HuH-7.5 (cell line): ENCODE data around the gene DCST2.
A peak's percentile ranks its signal among the peaks of the same experiment; 100 is the strongest.

ENCODE experiments used
- DNase-seq: peaks from one replicate; pipeline ENCODE4 v3.0.0; 2011; ENCODE audit warnings: low spot score

Gene DCST2

DNA sequence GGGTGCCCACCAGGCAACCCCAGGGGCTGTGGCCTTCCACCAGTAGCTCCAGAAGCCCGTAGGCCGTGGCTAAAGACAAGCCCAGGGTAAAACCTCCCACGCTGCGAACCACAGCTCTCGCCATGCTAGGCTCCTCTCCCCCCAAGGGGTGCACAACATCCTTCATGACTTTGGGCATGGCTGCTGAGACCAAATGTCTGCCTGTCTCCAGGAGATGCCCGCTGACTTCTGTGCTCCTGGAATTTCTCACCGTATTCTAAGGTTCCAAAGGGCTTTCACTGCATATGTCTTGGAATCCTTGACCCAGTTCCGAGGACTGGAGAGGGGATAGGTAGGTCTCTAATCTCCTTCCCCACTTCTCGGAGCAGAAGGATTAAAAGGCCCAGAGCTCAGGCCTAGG, at the start of gene DCST2, which contains the start of gene DCST1:
DCST2 (minus strand) TSS at position 258 of the 400 bp plus-strand sequence; CDS start at position 178, 80 bp downstream.
DCST1 (plus strand) TSS at position 301 of the 400 bp plus-strand sequence. CDS start 213 bp downstream, outside the sequence.
- no peak for DNase-seq

DNA sequence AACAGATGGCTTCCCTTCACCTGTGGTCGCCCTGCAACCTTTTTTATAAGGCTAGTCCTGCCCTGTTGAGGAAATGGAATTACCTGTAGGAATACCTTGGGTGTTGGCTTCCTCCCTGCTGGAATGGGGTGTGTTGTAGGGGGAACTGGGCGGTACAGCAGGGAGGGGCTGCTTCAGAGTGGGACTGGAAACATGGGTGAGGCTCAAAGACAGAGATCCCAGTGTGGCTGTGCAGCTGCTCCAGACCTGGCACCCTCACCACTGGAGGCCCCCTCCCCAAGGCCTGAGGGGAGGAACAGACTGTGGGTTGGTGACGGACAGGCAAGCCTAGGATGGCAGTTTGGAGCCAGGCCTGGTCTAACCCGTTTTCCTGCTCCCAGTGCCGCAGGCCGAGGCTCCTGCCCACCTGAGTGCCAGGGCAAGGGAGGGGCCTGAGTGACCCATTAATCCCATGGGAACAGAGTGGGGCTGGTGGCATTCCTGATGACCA, 49.5 kb upstream of the DCST2 start:
- DNase-seq: no peak

DNA sequence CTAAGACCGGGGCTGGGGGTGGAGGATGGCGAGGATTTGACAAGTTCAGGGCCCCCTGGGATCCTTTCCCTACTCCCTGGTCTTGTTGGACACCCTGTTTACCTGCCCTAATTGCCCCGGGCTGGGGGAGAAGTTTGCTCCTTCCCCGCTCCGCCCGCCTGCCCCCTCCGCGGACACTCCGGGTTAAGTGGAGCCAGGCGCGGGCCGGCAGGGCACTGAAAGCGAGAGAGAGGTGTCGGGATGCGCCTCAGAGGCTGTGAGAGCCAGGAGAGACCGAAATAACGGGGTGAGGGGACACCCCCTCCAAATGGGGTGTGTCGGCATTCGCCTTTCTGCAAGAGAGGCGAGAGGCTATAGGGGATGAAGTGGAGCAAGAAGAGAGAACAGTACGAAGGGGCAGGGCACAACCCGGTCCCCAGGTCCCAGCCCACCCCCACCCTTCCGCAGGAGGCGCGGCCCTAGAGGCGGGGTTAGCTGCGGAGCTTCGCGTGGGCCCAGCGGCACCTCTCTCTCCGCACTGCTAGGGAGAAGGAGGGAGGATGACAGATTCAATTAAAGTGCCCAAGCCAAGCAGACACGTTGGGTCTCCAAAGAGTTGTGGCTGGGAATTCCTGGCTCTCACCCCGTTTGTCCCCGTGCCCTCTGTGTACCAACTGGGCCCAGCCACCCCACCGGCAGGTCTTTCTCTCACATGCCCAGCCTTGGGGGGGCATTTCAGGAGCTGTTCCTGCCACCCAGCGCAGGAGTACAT, 48.9 kb upstream of the DCST2 start:
- DNase-seq: no peak

DNA sequence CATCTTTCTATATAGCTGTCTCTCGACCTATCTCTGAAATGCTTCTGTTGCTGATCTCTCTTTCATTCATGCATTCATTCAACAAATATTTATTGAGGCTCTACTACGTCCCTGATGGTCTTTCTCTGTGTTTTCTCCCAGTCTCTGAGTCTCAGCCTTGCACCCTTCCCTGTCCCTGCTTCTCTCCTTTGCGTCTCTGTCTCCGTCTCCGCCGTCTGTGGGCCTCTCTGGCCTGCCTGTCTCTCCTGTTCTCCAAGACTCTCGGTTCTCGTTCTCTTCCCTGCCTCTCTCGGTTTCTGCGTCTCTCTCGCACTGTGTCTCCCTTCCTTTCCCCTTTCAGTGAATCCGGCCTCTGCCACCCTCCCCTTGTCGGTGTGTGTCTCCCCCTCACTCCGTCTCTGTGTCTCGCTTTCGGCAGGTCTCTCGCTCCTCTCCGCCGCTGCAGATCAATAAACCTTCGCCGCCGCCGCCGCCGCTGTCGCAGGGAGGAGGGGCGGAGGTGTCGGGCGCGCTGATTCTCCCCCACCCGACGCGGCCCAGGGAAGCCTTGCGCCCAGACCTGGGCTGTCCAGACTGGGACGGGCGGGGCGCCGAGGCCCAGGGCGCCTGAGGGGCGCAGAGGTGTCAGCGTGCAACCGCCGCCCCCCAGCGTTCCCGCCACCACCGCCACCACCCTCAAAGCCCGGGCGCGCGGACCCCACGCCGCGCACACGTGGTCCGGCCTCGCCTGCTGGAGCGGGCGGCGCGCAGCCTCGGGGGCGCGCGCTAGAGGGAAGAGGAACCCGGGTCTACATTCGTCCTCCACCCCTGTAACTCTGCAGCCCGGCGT, 48.1 kb upstream of the DCST2 start:
- peak; percentile 52 for DNase-seq

DNA sequence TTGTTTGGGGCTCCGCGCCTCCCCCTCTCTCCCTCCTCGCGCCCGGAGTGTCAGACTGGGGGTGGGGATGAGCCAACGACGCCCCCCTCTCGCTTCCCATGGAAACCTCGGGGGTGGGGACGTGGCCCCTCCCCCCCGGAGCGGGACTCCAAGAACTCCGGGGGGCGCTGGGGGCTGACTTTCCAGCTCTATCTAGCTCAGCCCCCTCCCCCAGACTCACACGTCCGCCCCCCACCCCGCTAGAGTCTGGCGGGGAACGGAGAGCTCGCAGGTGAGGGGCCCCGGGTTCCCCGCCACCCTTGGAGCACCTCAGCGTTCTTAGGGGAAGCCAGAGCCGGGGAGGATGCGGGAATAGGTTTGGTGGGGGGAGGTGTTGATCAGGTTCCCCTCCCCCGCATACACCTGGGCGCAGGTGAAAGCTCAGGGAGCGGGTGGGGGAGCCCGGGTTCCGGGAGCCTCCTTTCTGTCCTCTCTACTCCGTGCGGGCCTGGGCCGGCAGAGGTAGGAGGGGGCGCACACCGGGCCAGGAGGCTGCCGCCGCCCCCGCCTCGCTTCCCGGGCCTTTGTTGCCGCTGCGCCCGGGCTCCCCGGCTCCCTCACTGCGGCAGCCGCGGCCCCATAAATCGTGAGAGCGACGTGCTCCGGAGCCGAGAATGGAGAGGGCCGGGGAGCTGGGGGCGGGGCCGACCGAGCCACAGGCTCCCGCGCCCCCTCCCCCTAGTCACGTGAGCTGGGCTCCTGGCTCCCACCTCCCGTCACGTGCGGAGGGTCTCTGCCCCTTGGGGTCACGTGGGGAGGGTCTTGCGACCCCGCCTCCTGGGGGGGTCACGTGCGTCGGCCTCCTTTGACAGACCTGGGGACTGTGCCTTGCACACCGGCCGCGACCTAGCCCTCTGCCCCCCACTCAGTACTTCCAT, 47.0 kb upstream of the DCST2 start:
- DNase-seq: peak; percentile 70

DNA sequence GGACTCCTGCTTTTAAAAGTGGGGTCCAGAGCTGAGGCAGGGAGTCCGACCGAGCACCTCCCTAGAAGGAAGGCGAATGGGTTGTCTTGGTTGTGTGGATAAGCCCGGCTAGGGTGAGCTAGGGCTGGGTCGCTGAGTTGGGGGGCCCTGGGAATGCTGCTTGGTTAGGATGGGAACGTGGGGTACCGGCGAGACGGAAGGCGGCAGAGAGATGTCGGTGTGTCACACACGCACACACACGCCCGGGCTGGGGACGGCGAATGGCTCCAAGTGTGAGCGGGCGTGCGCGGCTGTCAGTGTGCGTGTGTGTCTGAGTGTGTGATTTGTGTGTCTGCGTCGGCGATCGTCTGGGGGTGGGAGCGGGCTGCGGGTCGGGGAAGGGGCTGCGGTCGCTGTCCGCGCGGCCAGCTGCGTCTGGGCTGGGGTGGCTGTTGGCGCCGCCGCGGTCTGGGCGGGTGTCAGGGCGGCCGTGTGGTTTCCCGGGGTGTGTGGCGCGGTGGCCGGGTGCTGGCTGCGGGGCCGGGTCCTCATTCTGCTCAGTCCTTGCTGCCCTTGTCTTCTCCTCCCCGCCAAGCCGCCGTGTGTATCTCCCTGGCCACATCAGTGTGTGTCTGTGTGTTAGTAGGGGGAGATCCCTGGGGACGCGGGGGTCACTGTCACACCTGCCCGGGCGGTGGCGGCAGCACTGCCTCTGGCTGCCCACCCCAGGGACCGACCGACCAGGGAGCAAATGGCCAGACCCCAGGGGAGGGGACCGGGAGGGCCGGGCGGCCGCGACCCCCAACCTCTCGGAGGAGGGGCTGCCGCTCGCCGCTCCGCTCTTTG, 46.1 kb upstream of the DCST2 start:
- DNase-seq: peak; percentile 67

DNA sequence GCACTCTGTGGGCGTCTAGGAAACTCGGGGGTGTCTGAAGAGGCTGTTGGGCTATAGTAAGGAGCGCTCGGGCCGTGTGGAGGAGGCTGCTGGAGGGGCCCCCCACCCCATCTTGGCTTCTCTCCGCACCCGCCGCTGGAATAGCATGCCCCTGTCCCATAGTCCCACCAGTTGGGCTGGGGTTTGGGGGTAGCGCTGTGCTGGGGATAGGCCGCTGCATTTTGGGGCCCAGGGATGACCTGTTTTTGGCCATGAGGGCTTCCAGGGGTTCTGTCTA, 45.6 kb upstream of the DCST2 start:
- no peak for DNase-seq

DNA sequence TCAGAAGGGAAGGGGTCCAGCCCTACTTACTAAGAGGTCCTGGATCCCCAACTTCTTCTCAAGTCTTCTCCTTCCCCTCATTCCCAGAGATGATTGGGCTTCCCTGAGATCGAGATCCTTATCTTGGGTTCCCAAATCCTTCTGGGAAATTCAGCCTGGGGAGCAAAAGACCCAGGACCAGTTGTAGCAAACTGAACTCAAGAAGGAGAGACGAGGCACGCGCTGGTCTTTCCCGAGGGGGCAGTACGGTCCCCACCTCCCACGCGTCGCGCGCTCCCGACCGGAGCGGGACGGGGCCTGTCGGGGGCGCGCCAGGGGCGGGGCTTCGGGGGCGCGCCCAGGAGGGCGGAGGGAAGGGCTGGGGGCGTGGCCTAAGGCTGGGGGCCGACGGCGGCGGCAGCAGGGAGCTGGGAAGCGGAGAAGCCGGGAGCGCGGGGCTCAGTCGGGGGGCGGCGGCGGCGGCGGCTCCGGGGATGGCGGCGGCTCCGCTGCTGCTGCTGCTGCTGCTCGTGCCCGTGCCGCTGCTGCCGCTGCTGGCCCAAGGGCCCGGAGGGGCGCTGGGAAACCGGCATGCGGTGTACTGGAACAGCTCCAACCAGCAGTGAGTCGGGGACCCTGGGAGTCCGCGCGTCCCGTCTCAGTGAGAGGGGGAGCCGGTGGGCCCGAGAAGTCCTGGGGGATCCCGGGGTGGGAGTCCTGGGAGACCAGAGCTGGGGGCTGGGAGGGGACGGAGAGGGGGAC, 45.1 kb upstream of the DCST2 start, which contains the start of gene EFNA3:
EFNA3 (plus strand) TSS at position 369 of the 741 bp plus-strand sequence; CDS start at position 474, 105 bp downstream.
- peak; percentile 98 for DNase-seq

DNA sequence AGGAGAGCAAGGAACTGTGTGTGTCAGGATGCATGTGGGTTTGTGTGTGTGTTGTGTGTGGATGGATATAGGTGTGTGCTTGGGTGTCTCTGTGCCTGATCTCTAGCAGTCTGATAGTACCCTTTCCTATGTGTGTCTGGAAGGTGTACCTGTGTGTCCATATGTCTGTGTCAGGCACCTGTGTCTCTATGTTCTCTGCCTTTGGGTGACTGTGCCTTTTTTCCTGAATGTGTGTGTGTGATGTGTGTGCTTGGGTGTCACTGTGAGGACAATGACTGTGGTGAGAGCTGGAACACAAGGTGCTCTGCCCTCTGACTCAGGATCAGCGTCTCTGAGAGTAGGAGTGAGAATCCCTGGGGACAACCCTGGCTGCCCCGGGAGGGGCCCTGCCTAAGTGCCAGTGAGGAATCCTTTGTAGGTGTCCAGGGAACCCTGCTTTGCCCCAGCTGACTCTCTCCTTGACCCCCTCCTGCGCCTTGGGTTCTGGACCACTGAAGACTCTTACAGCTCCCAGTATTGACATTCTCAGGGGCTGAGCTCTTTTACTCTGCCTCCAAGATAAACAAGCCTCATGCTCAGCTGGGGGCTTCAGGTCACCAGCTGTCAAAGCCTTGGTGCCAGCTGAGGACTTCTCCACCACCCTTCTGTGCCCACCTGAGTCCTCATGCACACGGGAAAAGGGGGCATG, 44.3 kb upstream of the DCST2 start:
- DNase-seq: no peak

DNA sequence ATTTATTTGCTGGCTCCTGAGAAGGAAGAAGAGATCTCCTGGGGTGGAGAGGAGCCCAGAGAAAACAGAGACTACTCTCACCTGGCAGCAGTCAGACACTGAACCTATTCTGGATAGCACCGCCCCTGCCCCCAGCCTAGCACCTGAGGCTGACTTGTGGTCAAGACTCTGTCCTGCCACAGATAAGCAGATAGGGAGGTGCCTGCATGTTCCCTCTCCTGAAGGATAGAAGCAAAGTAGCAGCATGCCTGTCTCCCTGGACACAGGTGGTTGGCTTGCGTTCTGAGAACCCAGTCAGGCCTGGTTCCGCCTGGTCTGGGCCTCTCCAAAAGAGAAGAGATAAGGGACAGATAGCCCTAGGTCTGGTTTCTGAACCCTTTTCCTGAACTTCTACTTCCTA, 43.8 kb upstream of the DCST2 start:
- no peak for DNase-seq

DNA sequence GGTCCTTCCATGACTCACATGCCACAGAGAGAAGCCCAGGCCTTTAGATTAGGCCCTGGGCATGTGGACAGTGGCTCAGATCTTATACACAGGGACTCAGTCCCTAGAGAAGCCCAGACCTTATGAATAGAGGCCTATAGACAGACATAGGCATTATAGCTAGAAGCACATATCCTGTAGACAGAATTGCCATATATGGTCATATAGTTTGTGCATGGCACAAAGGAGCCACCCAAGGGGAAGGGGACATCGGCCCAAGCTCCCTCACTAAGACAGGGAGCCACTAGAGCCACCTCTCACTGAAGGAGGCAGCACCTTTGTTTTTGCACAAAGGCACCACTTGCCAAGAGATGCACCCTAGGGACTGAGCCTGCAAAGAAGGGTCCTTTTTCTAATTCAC, 42.8 kb upstream of the DCST2 start:
- no peak for DNase-seq

DNA sequence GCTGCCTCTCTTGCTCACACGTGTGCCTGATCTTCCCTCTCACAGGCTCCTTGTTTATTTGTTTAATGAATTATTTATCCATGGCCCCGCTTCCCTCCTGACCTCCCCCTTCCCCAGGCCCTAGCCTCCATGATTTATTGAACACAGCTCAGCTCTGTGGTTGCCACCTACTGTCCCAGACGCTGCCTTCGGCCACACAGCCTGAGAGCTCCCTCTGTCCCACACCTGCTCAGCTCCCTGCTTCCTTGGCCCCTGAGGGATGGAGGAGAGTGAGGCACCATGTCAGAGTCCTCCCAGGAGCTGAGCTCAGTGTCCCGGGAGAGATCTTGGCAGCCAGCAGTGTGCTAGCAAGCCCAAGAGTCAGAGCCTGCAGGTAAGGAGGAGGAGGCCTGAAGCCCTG, 42.0 kb upstream of the DCST2 start:
- no peak for DNase-seq

DNA sequence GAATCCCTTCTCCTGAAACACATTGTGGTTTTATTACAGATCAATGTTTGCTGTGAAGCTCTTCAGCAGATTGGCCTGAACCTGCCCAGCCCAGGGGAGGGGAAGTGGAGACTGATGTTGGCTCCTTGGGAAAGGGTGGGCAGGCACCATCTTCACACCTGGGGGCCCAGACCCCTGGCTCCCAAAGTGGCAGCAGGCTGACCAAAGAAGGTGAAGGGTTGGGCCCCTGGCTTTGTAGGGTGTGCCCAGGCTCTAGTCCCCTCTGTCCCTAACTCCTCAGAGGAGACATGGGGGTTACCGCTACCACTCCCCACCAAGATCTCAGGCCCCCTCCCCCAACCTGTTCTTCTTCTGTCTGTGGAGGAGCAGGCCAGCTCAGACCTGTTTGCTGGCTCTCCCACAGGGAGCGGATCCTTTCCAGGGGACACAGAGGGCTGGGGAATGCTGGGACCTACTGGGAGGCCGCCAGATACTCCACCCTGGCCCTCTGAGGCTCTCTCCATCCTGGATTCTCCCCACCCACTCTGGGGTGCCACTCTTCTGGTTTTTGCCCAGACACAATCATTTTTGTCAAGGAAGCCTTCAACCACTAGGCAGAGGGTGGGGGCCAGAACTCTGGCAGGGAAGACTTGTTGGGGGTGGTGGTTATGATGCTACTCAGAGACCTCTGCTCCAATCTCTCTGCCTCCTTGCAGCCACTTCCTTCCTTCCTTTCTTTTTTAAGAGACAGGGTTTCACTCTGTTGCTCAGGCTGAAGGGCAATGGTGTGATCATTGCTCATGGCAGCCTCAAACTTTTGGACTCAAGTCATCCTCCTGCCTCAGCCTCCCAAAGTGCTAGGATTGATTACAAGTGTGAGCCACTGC, 40.0 kb upstream of the DCST2 start:
- DNase-seq: no peak

DNA sequence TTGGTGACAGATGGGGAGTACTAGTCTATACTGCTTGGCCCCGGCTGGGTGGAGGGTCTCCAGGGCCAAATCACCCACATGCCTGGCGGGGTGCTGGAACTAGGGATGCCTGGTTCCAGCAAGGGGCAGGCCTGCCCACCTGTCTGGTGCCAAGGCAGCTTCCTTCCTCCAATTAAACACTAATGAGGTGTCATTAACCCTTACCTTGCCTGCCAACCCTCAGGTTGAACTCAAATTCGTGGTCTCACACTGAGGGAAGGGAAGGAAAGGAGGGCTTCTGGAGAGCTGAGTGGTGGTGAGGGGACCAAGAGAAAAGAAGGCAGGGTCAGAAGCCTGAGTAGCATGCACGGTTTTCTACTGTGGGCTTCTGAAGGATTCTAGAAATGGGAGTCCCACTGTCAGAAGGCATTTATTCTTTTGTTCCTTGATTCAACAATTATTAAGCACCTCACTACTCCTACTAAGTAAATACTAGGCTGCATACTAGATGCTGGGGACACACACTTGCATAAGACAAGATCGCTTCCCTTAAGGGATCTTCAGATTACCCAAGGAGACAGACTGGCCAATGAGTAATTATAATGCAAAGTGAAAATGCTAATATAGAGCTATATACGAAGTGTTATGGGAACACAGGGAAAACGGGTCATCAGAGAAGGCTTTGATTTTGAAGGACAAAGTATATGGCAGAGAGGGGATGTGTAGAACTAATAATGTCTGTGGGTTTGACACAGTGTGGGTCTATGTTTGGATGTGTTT, 39.1 kb upstream of the DCST2 start:
- no peak for DNase-seq

DNA sequence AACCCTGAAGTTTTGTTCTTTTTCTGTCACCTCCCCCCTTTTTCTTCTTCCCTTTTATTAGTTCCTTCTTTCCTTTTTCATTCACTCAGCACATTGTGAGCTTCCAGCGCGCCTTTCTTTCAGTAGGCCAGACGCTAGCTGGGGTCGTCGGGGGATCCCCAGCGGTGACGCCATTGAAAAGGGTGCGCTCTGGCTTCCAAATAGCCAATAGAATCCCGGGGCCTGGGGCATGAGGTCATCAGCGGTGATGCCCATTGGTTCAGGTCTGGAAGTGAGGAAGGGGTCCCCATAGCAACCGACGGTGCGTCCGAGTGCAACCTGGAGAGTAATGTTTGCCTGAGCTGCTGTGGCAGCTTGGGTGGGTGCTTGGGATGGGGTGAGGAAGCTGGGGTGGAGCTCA, 38.1 kb upstream of the DCST2 start:
- DNase-seq: no peak

DNA sequence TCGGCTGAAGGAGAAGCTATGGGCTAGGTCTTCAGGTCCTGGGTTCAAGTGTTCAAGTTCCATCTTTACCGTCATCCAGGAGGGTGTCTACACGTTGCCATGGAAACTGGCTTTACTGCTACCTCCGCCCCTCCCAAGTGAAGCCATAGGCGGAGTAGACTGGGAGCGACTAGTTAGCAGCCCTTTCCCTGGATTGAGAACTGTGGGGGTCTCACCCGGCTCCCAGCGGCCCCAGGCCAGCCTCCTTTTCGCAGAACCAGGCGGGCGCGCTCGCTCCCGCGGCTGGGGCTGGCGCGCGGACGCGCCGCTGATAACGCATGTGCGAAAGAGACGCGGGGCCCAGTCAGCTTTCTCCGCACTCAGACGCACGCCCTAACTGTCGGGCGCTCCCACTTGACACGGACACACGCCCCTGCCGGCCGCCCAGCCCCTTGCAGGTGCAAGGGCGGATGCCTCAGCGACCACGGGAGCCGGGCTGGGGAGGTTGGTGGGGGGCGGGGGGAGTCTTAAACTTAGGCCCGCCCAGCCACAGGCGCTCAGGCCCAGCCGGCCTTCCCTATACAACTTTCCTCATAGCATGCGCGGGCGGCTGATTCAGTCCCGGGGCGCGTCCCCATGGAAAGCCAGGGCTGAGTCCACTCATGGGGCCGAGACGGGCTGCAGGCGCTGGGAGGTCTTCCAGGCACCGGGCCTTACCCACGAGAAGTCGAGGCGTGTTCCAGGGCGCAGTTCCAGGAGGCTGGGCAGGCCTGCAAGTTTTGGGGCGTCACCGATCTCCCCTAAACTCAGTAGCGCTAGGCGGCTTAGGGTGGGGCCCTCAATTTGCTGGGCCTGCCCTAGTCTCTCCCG, 37.4 kb upstream of the DCST2 start:
- DNase-seq: peak; percentile 91

DNA sequence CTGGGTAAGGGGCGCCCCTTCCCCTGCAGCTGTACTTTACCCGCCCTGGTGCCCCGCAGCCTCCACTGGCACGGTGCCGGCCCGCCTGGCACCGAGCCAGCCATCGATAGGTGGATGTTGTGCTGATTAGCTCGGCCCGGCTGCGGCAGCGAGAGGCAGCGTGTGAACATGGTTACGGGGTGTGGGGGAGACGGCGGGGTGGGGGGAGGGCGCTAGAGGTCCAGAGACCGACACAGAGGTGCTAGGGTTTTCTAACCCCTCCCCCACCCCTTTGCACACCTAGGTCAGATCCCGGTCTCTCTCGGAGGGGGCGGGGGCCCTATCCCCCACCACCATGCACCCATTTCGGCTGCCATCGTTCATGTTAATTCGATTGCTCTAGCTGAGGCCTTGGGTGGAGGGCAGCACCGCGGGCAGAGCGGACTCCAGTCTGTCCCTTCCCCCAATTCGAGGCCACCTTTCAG, 36.6 kb upstream of the DCST2 start:
- no peak for DNase-seq
